DND-41 (cell line): ENCODE data around the gene CD19.
"Not testable (repeated sequence)": the region's sequence is repeated elsewhere in the genome, so short reads cannot be mapped to it uniquely, and the experiment has no call there.

Experiments used
- ATAC-seq: fragments of 200-7000 bp; cut with Tn5 transposase; 3 replicates; pipeline ENCODE4 v1.9.1; 2021; ENCODE audit warnings: low read depth; ENCODE audit not compliant: insufficient read depth
- DNase-seq: peaks from one replicate; pipeline ENCODE4 v3.0.0-alpha.2; 2020
- H2AFZ ChIP-seq: 2 replicates; pipeline ENCODE4 v1.6.0; 2012; ENCODE audit warnings: low read depth, low read length
- H3K27ac ChIP-seq: 2 replicates; pipeline ENCODE4 v1.5.1; 2012; ENCODE audit warnings: low read length, inconsistent platforms
- H3K27me3 ChIP-seq: fragments of 200-600 bp; sonication (generic); 2 replicates; pipeline ENCODE4 v1.6.0; 2012; ENCODE audit warnings: low read length, mild to moderate bottlenecking, inconsistent platforms; ENCODE audit not compliant: insufficient read depth, poor library complexity
- H3K36me3 ChIP-seq: 2 replicates; pipeline ENCODE4 v1.5.1; 2012; ENCODE audit warnings: low read length, inconsistent platforms; ENCODE audit not compliant: insufficient read depth
- H3K4me1 ChIP-seq: 2 replicates; pipeline ENCODE4 v1.5.1; 2012; ENCODE audit warnings: mild to moderate bottlenecking, low read length; ENCODE audit not compliant: insufficient read depth
- H3K4me2 ChIP-seq: 2 replicates; pipeline ENCODE4 v1.6.0; 2012; ENCODE audit warnings: mild to moderate bottlenecking, moderate library complexity, low read length, inconsistent platforms; ENCODE audit not compliant: insufficient read depth
- H3K4me3 ChIP-seq, 2 experiments: fragments of 200-600 bp in 1 of 2; shearing (Covaris generic) in 1 of 2; 2 replicates each; pipeline ENCODE4 v1.5.1; 2012 to 2016; ENCODE audit warnings: inconsistent platforms in 2 of 2, low read length in 2 of 2, mild to moderate bottlenecking in 2 of 2, low read depth in 1 of 2, moderate library complexity in 1 of 2
- H3K79me2 ChIP-seq: 2 replicates; pipeline ENCODE4 v1.6.0; 2012; ENCODE audit warnings: low read length, inconsistent platforms; ENCODE audit not compliant: insufficient read depth
- H3K9ac ChIP-seq: 2 replicates; pipeline ENCODE4 v1.6.0; 2012; ENCODE audit warnings: low read depth, mild to moderate bottlenecking, inconsistent platforms, low read length, moderate library complexity
- H3K9me3 ChIP-seq: 2 replicates; pipeline ENCODE4 v1.5.1; 2012; ENCODE audit warnings: low read length, moderate library complexity, mild to moderate bottlenecking, inconsistent platforms; ENCODE audit not compliant: insufficient read depth, severe bottlenecking
- H4K20me1 ChIP-seq: 2 replicates; pipeline ENCODE4 v1.6.0; 2012; ENCODE audit warnings: low read length; ENCODE audit not compliant: insufficient read depth
- EZH2 ChIP-seq: IDR thresholded peaks from 3 replicates; pipeline ENCODE4 v1.6.1; 2012; ENCODE audit warnings: borderline replicate concordance, low read depth, mild to moderate bottlenecking, moderate library complexity, low read length, inconsistent platforms; ENCODE audit not compliant: severe bottlenecking
- TF ChIP-seq, protein P1 (sequence below): IDR thresholded peaks from 2 replicates; pipeline ENCODE4 v1.5.1; 2012; ENCODE audit warnings: borderline replicate concordance, low read length, moderate library complexity, mild to moderate bottlenecking; ENCODE audit not compliant: poor library complexity, severe bottlenecking; ENCODE audit errors: extremely low read depth

The CD19 gene

DNA sequence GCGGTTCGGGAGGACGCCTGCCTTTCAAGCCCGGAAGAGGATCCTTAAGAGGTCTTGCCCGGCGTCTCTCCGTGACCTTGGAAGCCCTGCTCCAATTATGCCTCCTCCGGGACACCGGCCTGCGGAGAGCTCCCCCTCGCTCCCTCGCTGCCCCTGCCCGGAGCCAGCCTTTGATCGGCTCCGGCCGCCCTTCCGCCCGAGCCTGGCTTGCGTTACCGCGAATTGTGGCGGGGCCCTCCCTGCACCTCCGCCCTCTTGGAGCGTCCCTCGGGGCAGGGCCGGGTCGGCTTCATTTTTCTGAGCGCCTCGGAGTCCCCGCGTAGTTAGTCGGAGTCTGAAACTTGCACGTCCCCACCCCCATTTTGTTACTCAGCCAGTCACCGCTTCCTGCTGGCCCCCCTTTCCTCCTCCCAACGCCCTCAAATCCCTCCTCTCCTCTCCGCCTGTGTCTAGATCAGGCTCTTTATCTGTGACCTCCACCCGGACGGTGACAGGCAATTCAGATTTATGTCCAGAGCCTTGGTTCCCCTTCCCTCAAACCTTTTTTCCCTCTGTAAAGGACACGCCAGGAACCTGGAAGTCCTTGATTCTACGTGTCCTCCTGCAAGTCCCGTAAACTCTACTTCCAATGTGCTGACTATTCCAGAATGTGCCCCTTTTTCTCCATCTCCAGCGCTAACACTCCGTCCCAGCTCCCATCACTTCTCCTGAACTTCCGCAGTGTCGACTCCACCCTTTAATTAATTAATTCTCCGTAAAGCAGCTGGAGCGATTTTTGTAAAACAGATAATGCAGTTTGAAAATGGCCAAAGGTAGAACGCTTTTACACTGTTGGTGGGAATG lies 6.2 kb upstream of the CD19 start:
- peaks cover 2% of the 10 kb centered on the region; the same call in 1 of the 2 replicates for H4K20me1 ChIP-seq
- ATAC-seq = peak; percentile 76
- peak overlapping the region; percentile 42 to 73; a peak in 3 of 4 replicates for H3K4me3 ChIP-seq
- no peaks in the 10 kb centered on the region for H3K9me3 ChIP-seq
- peak overlapping the region; percentile 93 for H2AFZ ChIP-seq
- H3K4me1 ChIP-seq = peaks cover 22% of the 10 kb centered on the region
- no peaks in the 10 kb centered on the region for H3K79me2 ChIP-seq
- H3K27me3 ChIP-seq = no peaks in the 10 kb centered on the region
- peak overlapping the region; percentile 95 for H3K9ac ChIP-seq
- H3K36me3 ChIP-seq = peaks cover 4% of the 10 kb centered on the region; the same call in 1 of the 2 replicates
- H3K4me2 ChIP-seq = peak overlapping the region; percentile 74
- no peak for TF ChIP-seq EZH2
- TF ChIP-seq, protein P1, sequence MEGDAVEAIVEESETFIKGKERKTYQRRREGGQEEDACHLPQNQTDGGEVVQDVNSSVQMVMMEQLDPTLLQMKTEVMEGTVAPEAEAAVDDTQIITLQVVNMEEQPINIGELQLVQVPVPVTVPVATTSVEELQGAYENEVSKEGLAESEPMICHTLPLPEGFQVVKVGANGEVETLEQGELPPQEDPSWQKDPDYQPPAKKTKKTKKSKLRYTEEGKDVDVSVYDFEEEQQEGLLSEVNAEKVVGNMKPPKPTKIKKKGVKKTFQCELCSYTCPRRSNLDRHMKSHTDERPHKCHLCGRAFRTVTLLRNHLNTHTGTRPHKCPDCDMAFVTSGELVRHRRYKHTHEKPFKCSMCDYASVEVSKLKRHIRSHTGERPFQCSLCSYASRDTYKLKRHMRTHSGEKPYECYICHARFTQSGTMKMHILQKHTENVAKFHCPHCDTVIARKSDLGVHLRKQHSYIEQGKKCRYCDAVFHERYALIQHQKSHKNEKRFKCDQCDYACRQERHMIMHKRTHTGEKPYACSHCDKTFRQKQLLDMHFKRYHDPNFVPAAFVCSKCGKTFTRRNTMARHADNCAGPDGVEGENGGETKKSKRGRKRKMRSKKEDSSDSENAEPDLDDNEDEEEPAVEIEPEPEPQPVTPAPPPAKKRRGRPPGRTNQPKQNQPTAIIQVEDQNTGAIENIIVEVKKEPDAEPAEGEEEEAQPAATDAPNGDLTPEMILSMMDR = no peak
- peak overlapping the region; percentile 95 for H3K27ac ChIP-seq
- DNase-seq = peak; percentile 89

DNA sequence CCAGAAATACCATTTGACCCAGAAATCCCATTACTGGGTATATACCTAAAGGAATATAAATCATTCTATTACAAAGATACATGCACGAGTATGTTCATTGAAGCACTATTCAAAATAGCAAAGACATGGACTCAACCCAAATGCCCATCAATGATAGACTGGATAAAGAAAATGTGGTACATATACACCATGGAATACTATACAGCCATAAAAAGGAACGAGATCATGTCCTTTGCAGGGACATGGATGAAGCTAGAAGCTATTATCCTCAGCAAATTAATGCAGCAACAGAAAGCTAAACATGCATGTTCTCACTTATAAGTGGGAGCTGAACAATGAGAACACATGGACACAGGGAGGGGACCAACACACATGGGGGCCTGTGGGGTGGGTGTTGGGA lies 5.5 kb upstream of the CD19 start:
- peaks cover 29% of the 10 kb centered on the region for H3K4me1 ChIP-seq
- ATAC-seq, DNase-seq, H3K79me2 ChIP-seq, H3K36me3 ChIP-seq, H3K27me3 ChIP-seq, H3K9me3 ChIP-seq, H4K20me1 ChIP-seq, H2AFZ ChIP-seq: not testable (repeated sequence)
- H3K4me3 ChIP-seq = peak overlapping the region in 1 of 2 experiments; percentile 73; a peak in 2 of 4 replicates
- H3K27ac ChIP-seq = peak overlapping the region; percentile 95
- H3K9ac ChIP-seq = peak overlapping the region; percentile 95
- peak overlapping the region; percentile 74 for H3K4me2 ChIP-seq

DNA sequence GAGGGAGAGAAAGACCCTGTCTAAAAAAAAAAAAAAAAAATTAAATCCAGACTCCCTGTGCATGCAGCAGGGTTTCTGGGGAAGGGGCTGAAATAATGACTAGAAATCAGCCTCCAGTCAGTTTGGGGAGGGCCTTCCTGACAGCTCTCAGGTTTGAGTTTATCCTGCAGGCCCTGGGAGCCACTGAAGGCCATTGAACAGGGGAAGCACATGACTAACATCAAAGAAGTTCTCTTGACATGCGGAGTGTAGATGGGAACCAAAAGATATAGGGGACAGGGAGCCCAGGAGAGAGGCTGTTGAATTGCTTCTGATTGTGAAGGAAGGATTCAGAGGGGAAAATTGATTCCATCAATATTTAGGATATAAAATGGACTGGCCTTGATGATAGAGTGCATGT lies 4.0 kb upstream of the CD19 start:
- peaks cover 2% of the 10 kb centered on the region; the same call in 1 of the 2 replicates for H4K20me1 ChIP-seq
- no peak overlapping the region for H3K27ac ChIP-seq
- TF ChIP-seq, protein P1 = no peak
- no peak for TF ChIP-seq EZH2
- no peak overlapping the region for H3K4me2 ChIP-seq
- H3K36me3 ChIP-seq = peaks cover 4% of the 10 kb centered on the region; the same call in 1 of the 2 replicates
- DNase-seq = no peak
- no peaks in the 10 kb centered on the region for H3K27me3 ChIP-seq
- no peaks in the 10 kb centered on the region for H3K9me3 ChIP-seq
- ATAC-seq = no peak
- H3K79me2 ChIP-seq = no peaks in the 10 kb centered on the region
- H3K9ac ChIP-seq = no peak overlapping the region
- H3K4me3 ChIP-seq = no peak overlapping the region
- H3K4me1 ChIP-seq = peaks cover 44% of the 10 kb centered on the region
- no peak overlapping the region for H2AFZ ChIP-seq

DNA sequence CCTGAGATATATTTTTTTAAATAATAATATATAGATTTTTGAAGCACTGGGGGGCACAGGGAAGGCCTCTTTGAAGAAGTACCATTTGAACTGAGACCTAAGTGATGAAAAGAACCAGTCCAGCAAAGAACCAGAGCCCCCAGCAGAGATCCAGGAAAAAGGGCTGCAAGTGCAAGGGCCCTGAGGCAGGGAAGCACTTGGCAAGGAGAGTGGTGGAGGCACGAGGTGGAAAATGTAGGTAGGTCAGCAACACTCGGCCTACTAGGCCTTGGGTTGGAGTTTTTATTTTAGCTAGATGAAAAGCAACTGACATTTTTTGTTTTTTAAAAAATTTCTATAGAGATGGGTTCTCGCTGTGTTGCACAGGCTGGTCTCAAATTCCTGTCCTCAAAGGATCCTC lies 1.6 kb upstream of the CD19 start:
- Histone ChIP-seq H3K27ac (peak overlapping the region; percentile 94), H3K4me3 (no peak overlapping the region), H4K20me1 (no peaks in the 10 kb centered on the region), H3K4me1 (peaks cover 42% of the 10 kb centered on the region), H3K9ac (peak overlapping the region; percentile 48), H2AFZ (peak overlapping the region; percentile 63; the same call in 1 of the 2 replicates), H3K4me2 (no peak overlapping the region), H3K79me2 (no peaks in the 10 kb centered on the region), H3K9me3 (no peaks in the 10 kb centered on the region), H3K27me3 (no peaks in the 10 kb centered on the region), H3K36me3 (no peaks in the 10 kb centered on the region)
- no peak for DNase-seq
- no peak for ATAC-seq
- TF ChIP-seq EZH2 = no peak
- TF ChIP-seq, protein P1 = no peak
